ENCODE results near the gene DAPK1.

DNA sequence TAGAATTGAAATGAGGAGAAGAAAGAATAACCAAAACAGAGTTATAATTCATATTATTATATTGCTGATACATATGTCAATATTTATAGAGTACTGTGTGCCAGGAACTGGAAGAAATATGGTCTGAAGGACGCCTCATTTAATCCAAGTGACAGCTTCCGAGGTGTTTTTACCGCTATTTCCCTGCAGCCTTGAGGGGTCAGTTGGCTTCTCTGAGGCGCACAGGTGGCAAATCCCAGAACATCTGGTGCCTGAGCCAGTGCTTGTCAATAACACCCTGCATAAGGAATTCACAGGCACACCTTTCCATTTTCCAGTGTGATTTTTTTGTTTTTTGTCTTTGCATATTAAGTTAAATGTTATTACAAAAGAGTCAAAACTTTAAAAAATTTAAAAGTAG lies 185.0 kb downstream of the DAPK1 start:
- no peak for TF ChIP-seq POLR2A (IDR thresholded peaks at IDR 0.05; ENCODE audit: low read depth, low read length)
- TF ChIP-seq POLR2AphosphoS5 (IDR thresholded peaks at IDR 0.05; ENCODE audit: low read depth, low read length): no peak
- no peak for TF ChIP-seq POU2F2 (IDR thresholded peaks at IDR 0.05; ENCODE audit: low read depth, low read length)
- no peak for TF ChIP-seq TAF1 (IDR thresholded peaks at IDR 0.05; ENCODE audit: low read depth, low read length)
- TF ChIP-seq SPI1 (IDR thresholded peaks at IDR 0.05; ENCODE audit: low read depth, low read length): no peak
- no peak for TF ChIP-seq PAX5 (IDR thresholded peaks at IDR 0.05; ENCODE audit: insufficient read depth, low read length, severe bottlenecking)

Data from GM12891 (cell line).